Umbilical cord (tissue), 2 donors: Measurements from ENCODE around the gene CLRN2. TPM values are rescaled to one million over a fixed set of nuclear protein-coding genes. Genes with fewer than 3 reads are reported as not detected.
A peak's percentile ranks its signal among the peaks of the same experiment; 100 is the strongest.
"Not testable (repeated sequence)": the region's sequence is repeated elsewhere in the genome, so short reads cannot be mapped to it uniquely, and the experiment has no call there.

Experiments used
- DNase-seq: peaks from one replicate; pipeline ENCODE4 v3.0.0-alpha.2; 2015; ENCODE audit warnings: low spot score
- total RNA-seq: library from RNA; depleted of rRNA; stranded (reverse); fragments of >200 nt; gene quantifications from one replicate; pipeline ENCODE4 v1.2.3, GENCODE V29; 2014; ENCODE audit warnings: low replicate concordance; ENCODE audit not compliant: insufficient read depth

Gene CLRN2
- total RNA-seq, 1 donor from 2014 or later = not detected

- DNase-seq = no peak
Observed at GRCh38 chr4:17504081-17504480, 10.9 kb upstream of the CLRN2 start.

DNA sequence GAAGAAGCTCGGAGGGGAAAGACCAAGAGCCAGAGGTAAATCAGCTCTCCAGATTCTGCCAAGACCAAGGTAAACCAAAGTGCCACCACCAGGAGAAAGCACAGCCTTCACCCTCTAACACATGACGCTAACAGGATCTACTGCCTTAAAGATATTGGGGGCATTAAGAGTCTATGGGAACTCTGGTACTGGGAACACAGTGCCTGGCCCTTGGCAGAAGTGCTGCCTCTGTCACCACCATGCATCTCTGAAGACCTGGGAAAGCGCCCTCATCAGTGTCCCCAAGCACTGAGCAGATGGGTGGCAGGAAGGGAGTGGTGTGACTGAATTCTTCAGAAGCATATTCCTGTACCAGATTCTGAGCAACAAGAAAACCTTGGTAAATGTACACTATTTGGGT lies 4.4 kb upstream of the CLRN2 start:
- DNase-seq = no peak

DNA sequence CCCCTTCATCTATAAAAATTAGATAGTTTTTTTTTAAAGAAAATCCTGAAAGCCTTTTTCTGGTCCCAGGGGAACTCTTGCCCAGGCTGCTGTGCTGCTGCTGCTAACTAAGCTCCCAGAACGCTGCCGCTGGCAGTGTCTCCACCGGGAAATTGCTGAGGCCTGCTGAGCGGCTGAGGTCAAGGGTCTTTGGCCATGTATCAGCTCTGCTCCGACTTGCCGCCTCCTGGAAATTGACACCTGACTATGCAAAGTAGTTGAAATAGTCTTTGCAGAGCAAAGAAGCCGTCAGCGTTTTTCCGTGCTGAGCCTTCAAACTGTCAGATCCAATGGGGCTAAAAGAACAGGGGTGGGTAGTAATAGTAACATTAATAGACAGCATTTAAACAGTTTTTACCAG lies 3.9 kb upstream of the CLRN2 start:
- peak; percentile 24 for DNase-seq

DNA sequence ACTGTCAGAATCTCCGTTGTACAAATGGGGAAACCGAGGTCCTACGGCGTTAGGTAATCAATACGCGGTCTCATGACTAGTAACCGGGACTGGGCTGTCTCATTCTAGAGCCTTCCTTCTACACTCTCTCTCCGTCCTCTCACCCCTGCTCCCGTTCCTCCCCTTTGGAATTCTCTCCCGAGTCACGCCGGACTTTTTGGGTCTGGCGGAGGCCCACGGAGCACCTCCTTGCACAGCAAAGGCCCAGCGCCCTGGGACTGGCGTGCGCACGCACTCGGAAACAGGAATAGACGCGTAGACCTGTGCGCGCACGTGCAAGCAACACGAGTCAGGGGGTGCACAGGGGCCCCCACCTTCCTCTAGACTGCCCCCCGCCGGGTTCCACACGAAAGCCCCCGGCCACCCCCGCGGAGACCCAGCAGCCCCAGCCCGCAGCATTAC lies 3.4 kb upstream of the CLRN2 start:
- peak; percentile 41 for DNase-seq

GRCh38 chr4:17511950-17512795 lies 2.8 kb upstream of the CLRN2 start, which contains the start of gene QDPR:
QDPR (minus strand) TSS chr4:17512090; CDS start chr4:17512054, 36 bp downstream.
- peak; percentile 80 for DNase-seq

DNA sequence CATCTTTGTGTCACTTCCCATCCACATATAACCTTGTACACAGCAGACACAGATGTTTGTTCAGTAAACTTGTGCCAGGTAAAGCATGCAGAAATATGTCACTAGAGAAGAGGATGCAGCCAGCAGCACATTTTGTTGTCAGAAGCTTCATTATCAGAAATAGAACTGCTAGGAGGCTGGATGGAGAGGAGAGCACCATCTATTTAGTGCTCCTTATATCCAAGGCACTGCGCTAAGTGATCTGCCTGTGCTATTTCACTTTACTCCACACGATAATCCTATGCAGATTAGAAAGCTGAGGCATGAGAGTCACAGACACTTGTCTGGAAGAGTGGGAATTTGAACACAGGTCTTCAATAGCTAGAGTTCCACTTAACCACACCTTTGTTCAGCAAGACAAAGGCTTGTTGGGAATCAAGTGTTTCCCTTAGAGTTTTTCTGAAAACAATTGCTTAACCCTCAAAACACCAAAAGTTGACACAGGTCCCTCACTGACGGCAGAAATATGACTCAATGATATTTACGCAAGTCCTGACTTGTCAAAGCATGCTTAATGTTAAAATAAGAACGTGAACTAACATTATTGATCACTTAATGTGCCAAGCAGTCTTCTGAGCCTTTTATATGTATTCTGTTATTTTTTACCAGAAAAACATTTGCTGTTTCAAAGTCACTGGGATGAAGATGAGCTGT lies 1.8 kb upstream of the CLRN2 start:
- DNase-seq = no peak

GRCh38 chr4:17515445-17516407 lies 761 bp downstream of the CLRN2 start:
- DNase-seq = no peak

GRCh38 chr4:17516980-17517379 lies 2.0 kb downstream of the CLRN2 start:
- no peak for DNase-seq

DNA sequence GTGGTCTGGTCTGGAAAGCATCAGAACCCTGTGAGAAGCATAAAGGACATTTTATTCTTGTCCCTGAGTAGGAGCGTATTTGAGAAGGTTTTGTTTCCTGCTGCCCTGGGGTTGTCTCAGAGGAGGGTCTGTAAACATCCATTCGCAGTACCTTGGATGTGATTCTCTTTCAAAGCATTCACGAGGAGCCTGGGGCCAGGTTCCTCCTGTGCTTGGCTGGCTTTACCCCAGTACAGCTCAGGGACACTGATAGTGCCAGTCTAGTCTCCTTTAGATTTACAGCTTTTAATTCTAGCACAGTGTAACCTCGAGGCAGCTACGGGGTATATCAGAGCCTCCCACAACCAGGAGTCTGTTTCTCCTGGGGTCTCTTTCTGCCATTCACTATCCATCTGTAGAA lies 2.7 kb downstream of the CLRN2 start:
- no peak for DNase-seq

DNA sequence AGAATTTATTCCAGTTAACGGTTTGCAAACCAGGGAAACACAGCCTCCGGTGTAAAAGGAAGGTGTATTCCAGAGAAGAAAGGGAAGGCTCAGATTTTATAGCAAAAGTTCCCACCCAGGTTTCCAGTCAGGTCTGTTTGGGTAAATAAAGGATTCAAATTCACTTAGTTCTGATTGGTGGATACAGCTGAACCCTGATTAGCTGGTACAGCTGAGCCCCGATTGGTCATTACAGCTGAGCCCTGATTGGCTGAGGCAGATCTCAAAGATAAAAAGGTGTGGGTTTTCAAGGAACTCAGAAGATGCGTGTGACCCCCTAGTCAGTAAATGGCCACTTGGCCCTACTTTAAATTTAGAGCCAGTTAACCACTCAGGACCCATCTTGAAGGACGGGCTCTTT lies 6.6 kb downstream of the CLRN2 start:
- DNase-seq = no peak

GRCh38 chr4:17523662-17524061 lies 8.7 kb downstream of the CLRN2 start:
- no peak for DNase-seq

DNA sequence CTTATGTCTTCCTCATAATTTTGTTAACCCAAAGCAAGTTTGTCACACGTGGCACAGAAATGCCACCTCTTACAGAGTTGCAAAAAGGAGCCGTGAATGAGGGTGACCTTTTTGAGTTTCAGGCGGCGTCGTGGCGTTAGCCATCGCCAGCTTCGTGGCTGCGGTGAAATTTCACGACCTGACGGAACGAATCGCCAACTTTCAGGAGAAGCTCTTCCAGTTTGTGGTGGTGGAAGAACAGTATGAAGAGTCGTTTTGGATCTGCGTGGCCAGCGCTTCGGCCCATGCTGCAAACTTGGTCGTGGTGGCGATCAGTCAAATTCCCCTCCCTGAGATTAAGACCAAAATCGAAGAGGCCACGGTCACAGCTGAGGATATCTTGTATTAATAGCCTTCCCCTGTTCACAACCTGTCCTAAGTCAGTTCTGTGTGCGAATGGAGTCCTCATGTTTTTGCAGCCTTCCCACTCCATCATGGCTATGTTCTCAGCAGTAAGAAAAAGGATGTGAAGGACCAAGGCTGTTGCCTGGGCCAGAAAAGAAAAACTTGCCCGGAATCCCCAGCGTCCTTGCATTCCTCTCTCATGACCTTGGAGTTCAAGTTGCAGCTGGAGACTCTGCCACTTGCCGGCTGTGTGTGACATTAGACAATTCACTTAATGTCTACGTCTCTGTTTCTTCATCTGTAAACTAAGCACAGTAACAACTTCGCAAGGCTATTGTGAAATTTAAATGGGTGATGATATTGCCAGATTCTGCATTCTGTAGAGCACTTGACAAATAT lies 11.9 kb downstream of the CLRN2 start:
- DNase-seq = no peak

- DNase-seq = no peak
Observed at GRCh38 chr4:17528551-17529165, 13.7 kb downstream of the CLRN2 start.

DNA sequence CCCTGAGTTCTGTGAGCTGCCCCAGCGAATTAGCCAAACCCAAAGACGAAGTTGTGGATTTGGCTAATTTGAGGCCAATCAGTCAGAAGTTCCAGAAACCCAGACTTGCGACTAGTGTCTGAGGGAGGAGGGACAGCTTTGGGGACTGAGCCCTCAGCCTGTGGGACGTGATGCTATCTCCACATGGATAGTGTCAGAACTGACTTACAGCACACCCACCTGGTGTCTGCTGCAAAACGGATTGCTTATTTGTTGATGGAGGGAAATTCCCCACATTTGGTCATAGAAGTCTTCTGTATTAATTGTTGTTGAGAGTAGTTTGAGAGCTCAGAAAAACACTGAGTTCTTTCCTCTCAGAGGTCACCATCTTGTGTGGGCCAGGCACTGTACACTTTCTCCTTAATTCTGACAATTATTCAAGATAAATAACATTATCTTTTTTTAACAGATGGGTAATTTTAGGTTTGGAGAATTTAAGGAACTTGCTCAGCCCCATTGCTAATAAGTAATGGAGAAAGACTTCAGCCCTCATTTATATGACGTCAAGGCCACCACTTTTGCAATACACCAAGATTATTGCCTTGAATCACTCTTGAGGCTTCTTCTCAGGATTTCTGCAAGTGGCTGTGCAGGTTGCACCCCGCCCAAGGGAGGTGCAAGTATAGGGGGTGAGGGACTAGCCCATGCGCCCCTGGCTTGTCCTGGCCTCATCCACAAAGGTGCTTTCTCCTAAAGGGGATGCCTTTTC lies 16.7 kb downstream of the CLRN2 start:
- no peak for DNase-seq

GRCh38 chr4:17534705-17535104 lies 19.7 kb downstream of the CLRN2 start:
- DNase-seq = no peak

DNA sequence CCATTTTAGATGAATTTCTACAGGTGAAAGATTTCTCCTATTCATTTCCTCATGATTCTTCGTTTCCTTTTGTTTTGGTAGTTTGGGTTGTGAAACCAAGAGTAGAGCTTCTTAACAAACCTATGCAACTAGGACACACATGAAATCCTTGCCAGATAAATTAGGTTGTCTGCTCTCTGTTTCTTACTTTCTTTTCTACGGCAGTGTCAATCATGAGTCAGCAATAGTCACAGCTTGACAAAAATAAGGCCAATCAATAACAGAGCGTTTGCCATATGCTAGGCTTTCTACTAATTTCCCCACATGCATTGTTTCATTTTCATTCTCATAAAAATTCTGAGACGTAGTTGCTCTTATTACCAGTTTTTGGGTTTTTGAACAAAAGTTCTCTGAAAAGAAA lies 20.3 kb downstream of the CLRN2 start:
- no peak for DNase-seq

DNA sequence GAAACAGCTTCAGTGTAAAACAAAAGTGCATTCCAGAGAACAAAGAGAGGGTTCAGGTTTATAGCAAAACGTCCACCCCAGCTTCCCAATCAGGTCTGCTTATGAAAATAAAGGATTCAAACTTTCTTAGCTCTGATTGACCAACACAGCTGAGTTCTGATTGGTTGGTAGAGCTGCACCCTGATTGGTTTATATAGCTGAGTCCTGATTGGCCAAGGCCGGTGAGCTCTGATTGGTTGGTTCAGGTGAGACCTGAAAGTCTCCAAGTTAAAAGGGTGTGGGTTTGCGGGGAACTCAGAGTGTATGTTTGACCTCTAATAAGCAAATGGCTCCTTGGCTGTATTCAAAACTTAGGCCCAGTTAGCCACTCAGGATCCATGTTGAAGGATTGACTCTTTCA lies 20.9 kb downstream of the CLRN2 start:
- DNase-seq = no peak

GRCh38 chr4:17537060-17537459 lies 22.1 kb downstream of the CLRN2 start:
- not testable (repeated sequence) for DNase-seq

DNA sequence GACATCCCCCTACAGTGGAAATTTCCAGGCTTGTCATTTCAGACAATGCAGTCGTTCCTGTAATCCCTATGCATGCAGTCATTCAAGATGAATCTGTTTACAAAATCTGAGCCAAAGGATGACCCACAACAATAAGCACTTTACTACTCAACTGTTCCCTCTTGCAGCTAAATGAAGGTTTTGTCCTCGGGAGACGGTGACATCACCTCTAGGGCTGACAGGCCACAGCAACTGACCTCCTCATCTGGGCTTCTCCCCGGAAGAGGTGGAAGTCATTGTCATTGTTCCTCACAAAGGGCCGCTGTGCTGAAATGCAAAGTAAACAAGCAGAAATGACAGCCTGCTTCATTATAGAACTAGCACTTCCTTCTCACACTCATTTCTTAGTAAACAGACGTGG lies 29.2 kb downstream of the CLRN2 start:
- DNase-seq = no peak

DNA sequence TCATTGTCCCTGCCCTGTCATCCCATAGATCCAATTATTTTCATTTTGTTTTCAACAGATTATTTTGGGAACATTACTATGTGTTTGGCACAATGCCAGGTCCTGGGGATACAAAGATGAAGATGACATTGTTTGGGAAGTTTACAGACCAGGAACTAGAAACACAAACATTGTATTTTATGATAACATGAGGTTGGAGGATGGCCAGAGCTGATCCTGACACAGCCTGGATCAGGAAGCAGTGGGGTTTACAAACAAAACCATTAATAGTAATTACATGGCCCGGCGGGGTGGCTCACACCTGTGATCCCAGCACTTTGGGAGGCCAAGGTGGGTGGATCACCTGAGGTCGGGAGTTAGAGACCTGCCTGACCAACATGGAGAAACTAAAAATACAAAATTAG lies 29.9 kb downstream of the CLRN2 start:
- DNase-seq = no peak
